ENCODE measurements around the gene COL16A1. TPM values are rescaled to one million over a fixed set of nuclear protein-coding genes. Genes with fewer than 3 reads are reported as not detected.

COL16A1 gene
- polyA plus RNA-seq, 1 of the 3 experiments (the other 2 are of a cell fraction): 10.4 TPM

DNA sequence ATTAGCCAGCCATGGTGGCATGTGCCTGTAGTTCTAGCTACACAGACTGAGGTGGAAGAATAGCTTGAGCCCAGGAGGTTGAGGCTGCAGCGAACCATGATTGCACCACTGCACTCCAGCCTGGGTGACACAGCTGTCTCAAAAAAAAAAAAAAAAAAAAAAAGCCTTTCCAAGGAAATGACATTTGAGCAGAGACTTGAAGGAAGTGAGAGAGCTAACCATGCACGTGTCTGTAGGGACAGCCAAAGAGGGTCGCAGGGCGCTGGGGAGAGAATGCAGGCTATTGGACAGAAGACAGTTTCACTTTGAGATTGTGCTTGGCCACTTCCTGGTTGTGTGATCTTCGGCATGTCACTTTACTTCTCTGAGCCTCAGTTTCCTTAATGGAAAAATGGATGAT lies 79.5 kb downstream of the COL16A1 start:
- TF ChIP-seq, protein P1, sequence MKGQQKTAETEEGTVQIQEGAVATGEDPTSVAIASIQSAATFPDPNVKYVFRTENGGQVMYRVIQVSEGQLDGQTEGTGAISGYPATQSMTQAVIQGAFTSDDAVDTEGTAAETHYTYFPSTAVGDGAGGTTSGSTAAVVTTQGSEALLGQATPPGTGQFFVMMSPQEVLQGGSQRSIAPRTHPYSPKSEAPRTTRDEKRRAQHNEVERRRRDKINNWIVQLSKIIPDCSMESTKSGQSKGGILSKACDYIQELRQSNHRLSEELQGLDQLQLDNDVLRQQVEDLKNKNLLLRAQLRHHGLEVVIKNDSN (IDR thresholded peaks at IDR 0.05; ENCODE audit: borderline replicate concordance, low read depth): no peak
- TF ChIP-seq RXRA (IDR thresholded peaks at IDR 0.05; ENCODE audit: borderline replicate concordance, low read depth): no peak
- no peak for TF ChIP-seq GATA2 (CRISPR knock-in tag; IDR thresholded peaks at IDR 0.05)
- no peak for TF ChIP-seq ELF1 (IDR thresholded peaks at IDR 0.05)
- TF ChIP-seq, protein P2, sequence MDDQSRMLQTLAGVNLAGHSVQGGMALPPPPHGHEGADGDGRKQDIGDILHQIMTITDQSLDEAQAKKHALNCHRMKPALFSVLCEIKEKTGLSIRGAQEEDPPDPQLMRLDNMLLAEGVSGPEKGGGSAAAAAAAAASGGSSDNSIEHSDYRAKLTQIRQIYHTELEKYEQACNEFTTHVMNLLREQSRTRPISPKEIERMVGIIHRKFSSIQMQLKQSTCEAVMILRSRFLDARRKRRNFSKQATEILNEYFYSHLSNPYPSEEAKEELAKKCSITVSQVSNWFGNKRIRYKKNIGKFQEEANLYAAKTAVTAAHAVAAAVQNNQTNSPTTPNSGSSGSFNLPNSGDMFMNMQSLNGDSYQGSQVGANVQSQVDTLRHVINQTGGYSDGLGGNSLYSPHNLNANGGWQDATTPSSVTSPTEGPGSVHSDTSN (IDR thresholded peaks at IDR 0.05): no peak
- TF ChIP-seq GABPA (IDR thresholded peaks at IDR 0.05; ENCODE audit: low read depth): no peak
- TF ChIP-seq, protein P3, sequence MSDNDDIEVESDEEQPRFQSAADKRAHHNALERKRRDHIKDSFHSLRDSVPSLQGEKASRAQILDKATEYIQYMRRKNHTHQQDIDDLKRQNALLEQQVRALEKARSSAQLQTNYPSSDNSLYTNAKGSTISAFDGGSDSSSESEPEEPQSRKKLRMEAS (IDR thresholded peaks at IDR 0.05; ENCODE audit: low read depth): no peak
- TF ChIP-seq RCOR1 (IDR thresholded peaks at IDR 0.05; ENCODE audit: low read length): no peak
- no peak for TF ChIP-seq SIN3A (IDR thresholded peaks at IDR 0.05; ENCODE audit: borderline replicate concordance, low read depth, low read length)
- TF ChIP-seq FOSL2 (IDR thresholded peaks at IDR 0.05; ENCODE audit: borderline replicate concordance, low read depth): no peak
- peaks cover 5 to 45% of the 10 kb centered on the region in 2 experiments; a peak in 3 of 4 replicates for H3K4me1 ChIP-seq (ENCODE audit: control insufficient read depth in 1 of 2, insufficient read depth in 2 of 2, low read depth in 1 of 2, low read length in 1 of 2)
- no peak overlapping the region for H3K4me3 ChIP-seq (ENCODE audit: low read depth in 2 of 2, low read length in 1 of 2)
- H3K9me3 ChIP-seq: no peaks in the 10 kb centered on the region
- WGBS (ENCODE audit: low lambda C conversion rate): 95% methylated on average over 5 of the region's 5 CpGs
- ChIA-PET CTCF (interaction anchor here (0.9 to 3.4 kb wide), 3 partner anchors 45 to 75 kb away, joined by 3 to 11 read pairs (median 5); no protein-coding TSS in a partner anchor), POLR2A (no interaction called here)
- H3K9ac ChIP-seq: no peak overlapping the region
- DNase-seq: no peak
- H2AFZ ChIP-seq (ENCODE audit: low read depth): no peak overlapping the region
- H3K36me3 ChIP-seq (replicated peaks in 1 of 2; ENCODE audit: control insufficient read depth in 1 of 2, insufficient read depth in 2 of 2, low read length in 1 of 2): peaks cover 0 to 6% of the 10 kb centered on the region in 2 experiments
- 0 out of 2 replicates have a peak, but pooled peaks cover 4% of the 10 kb centered on the region for H4K20me1 ChIP-seq (ENCODE audit: insufficient read depth)
- no peaks in the 10 kb centered on the region for H3K79me2 ChIP-seq (ENCODE audit: insufficient read depth)
- H3F3A ChIP-seq (replicated peaks; ENCODE audit: insufficient read depth): no peaks in the 10 kb centered on the region
- H3K4me2 ChIP-seq: no peak overlapping the region
- H3K27me3 ChIP-seq (ENCODE audit: insufficient read depth): no peaks in the 10 kb centered on the region
- no peak overlapping the region for H3K27ac ChIP-seq (ENCODE audit: low read depth in 2 of 2, low read length in 1 of 2)
- no peaks in the 10 kb centered on the region for H3K9me2 ChIP-seq

DNA sequence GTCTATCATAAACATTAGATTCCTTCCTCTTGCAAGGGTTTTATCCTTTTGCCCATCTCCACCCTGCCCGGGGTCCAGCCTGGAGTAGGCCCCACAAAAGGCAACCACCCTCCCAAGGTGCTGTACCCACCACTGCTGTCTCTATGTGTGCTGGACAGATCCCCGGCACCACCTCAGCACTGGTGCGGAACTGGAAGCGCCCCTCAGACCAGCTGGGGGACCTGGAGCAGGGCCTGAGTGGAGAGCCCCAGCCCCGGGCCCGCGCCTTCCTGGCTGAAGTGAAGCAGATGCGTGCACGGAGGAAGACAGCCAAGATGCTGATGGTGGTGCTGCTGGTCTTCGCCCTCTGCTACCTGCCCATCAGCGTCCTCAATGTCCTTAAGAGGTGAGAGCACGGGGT lies 80.5 kb downstream of the COL16A1 start:
- ChIA-PET CTCF (interaction anchor here (1.0 to 3.4 kb wide), 3 partner anchors 17 to 126 kb away, joined by 3 to 11 read pairs (median 3); no protein-coding TSS in a partner anchor), POLR2A (no interaction called here)
- H3K79me2 ChIP-seq (ENCODE audit: insufficient read depth): no peaks in the 10 kb centered on the region
- H3K4me2 ChIP-seq: no peak overlapping the region
- 93% methylated on average over 10 of the region's 12 CpGs for WGBS (ENCODE audit: low lambda C conversion rate)
- no peak for TF ChIP-seq NFIC (IDR thresholded peaks at IDR 0.05; ENCODE audit: borderline replicate concordance)
- TF ChIP-seq, protein P4, sequence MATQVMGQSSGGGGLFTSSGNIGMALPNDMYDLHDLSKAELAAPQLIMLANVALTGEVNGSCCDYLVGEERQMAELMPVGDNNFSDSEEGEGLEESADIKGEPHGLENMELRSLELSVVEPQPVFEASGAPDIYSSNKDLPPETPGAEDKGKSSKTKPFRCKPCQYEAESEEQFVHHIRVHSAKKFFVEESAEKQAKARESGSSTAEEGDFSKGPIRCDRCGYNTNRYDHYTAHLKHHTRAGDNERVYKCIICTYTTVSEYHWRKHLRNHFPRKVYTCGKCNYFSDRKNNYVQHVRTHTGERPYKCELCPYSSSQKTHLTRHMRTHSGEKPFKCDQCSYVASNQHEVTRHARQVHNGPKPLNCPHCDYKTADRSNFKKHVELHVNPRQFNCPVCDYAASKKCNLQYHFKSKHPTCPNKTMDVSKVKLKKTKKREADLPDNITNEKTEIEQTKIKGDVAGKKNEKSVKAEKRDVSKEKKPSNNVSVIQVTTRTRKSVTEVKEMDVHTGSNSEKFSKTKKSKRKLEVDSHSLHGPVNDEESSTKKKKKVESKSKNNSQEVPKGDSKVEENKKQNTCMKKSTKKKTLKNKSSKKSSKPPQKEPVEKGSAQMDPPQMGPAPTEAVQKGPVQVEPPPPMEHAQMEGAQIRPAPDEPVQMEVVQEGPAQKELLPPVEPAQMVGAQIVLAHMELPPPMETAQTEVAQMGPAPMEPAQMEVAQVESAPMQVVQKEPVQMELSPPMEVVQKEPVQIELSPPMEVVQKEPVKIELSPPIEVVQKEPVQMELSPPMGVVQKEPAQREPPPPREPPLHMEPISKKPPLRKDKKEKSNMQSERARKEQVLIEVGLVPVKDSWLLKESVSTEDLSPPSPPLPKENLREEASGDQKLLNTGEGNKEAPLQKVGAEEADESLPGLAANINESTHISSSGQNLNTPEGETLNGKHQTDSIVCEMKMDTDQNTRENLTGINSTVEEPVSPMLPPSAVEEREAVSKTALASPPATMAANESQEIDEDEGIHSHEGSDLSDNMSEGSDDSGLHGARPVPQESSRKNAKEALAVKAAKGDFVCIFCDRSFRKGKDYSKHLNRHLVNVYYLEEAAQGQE (IDR thresholded peaks at IDR 0.05; ENCODE audit: low read depth, low read length): peak; percentile 59; the same call in 1 of the 2 replicates
- H2AFZ ChIP-seq (ENCODE audit: low read depth): no peak overlapping the region
- no peak overlapping the region for H3K4me3 ChIP-seq (ENCODE audit: low read depth in 2 of 2, low read length in 1 of 2)
- no peaks in the 10 kb centered on the region for H3K27me3 ChIP-seq (ENCODE audit: insufficient read depth)
- no peaks in the 10 kb centered on the region for H3K9me3 ChIP-seq
- H3K27ac ChIP-seq (ENCODE audit: low read depth in 2 of 2, low read length in 1 of 2): no peak overlapping the region
- no peak for DNase-seq
- no peaks in the 10 kb centered on the region for H3F3A ChIP-seq (replicated peaks; ENCODE audit: insufficient read depth)
- no peaks in the 10 kb centered on the region for H3K36me3 ChIP-seq (replicated peaks in 1 of 2; ENCODE audit: control insufficient read depth in 1 of 2, insufficient read depth in 2 of 2, low read length in 1 of 2)
- 0 out of 2 replicates have a peak, but pooled peaks cover 2% of the 10 kb centered on the region for H4K20me1 ChIP-seq (ENCODE audit: insufficient read depth)
- no peaks in the 10 kb centered on the region for H3K9me2 ChIP-seq
- no peak overlapping the region for H3K9ac ChIP-seq
- H3K4me1 ChIP-seq (ENCODE audit: control insufficient read depth in 1 of 2, insufficient read depth in 2 of 2, low read depth in 1 of 2, low read length in 1 of 2): peaks cover 5 to 37% of the 10 kb centered on the region in 2 experiments; a peak in 3 of 4 replicates

All from SK-N-SH (cell line).